Esophagus squamous epithelium (tissue), 4 donors: ENCODE data around the gene ADAMTS12.

Experiments used
- CTCF ChIP-seq, 6 experiments: fragments of 450-650 bp in 4 of 6; fragments of 200-600 bp in 2 of 6; sonication (generic) in 2 of 6; IDR thresholded peaks; one replicate each; pipeline ENCODE4 v1.5.1; 2016 to 2019; ENCODE audit warnings: antibody characterized with exemption in 6 of 6, mild to moderate bottlenecking in 4 of 6, moderate library complexity in 4 of 6
- POLR2A ChIP-seq, 4 donors: fragments of 450-650 bp; IDR thresholded peaks; one replicate each; pipeline ENCODE4 v1.6.1; 2017; ENCODE audit warnings: antibody characterized with exemption in 4 of 4, mild to moderate bottlenecking in 4 of 4, moderate library complexity in 3 of 4

DNA sequence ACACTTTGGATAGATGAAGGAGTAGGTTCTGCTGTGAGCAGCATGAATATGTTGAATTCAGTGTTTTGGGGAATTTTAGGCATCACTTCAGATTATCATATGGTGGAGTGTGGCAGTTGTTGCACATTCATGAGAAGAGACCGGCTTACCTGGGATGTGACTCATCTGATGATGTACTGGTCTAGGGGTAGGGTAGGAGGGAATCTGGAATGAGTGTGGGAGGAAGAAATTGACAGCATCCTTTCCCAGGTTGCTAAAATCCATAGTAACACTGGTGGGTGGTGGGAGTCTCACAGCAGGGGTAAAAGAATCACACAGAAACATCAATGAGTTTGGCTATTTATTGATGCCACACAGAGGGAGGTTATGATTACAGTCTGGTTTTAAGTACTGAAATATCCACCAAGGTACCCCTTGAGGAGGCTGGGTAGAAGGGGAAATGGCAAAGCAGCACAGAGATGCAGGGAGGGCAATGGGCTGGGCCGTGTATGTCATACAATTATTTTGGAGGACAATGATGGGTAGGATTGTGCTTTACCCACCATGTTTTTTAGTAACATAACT, 368.5 kb downstream of the ADAMTS12 start:
- TF ChIP-seq CTCF (IDR thresholded peaks at IDR 0.05) (no peak), POLR2A (IDR thresholded peaks at IDR 0.05) (no peak)
